Mesenchymal stem cell (in vitro differentiated cells and primary cell): ENCODE data around the gene BCDIN3D.
A peak's percentile ranks its signal among the peaks of the same experiment; 100 is the strongest.

ENCODE experiments used
- DNase-seq: peaks from one replicate; pipeline ENCODE4 v3.0.0-alpha.2; 2013
- H2AFZ ChIP-seq: one replicate; pipeline ENCODE4 v1.6.1; 2013; ENCODE audit warnings: low read depth, mild to moderate bottlenecking, control low read depth, inconsistent platforms, low read length, moderate library complexity
- H2AK5ac ChIP-seq: 2 replicates; pipeline ENCODE4 v1.6.1; 2013; ENCODE audit warnings: low read length, moderate library complexity, mild to moderate bottlenecking, inconsistent platforms; ENCODE audit not compliant: severe bottlenecking
- H2BK120ac ChIP-seq: one replicate; pipeline ENCODE4 v1.6.1; 2013; ENCODE audit warnings: low read depth, mild to moderate bottlenecking, inconsistent platforms, low read length, moderate library complexity
- H2BK12ac ChIP-seq, 2 experiments: one replicate each; pipeline ENCODE4 v1.6.1; 2013; ENCODE audit warnings: inconsistent platforms in 2 of 2, low read length in 2 of 2, mild to moderate bottlenecking in 2 of 2, moderate library complexity in 2 of 2, control low read depth in 1 of 2
- H2BK15ac ChIP-seq: one replicate; pipeline ENCODE4 v1.6.1; 2013; ENCODE audit warnings: mild to moderate bottlenecking, low read depth, inconsistent platforms; ENCODE audit not compliant: poor library complexity, severe bottlenecking
- H2BK5ac ChIP-seq: 2 replicates; pipeline ENCODE4 v1.6.1; 2013; ENCODE audit warnings: low read depth, mild to moderate bottlenecking, low read length, control low read depth, inconsistent platforms; ENCODE audit not compliant: poor library complexity, severe bottlenecking
- H3K14ac ChIP-seq, 2 experiments: one replicate each; pipeline ENCODE4 v1.6.1; 2013; ENCODE audit warnings: inconsistent platforms in 2 of 2, low read length in 2 of 2, control low read depth in 1 of 2, mild to moderate bottlenecking in 1 of 2, moderate library complexity in 1 of 2
- H3K18ac ChIP-seq, 2 experiments: one replicate each; pipeline ENCODE4 v1.6.1; 2013; ENCODE audit warnings: inconsistent platforms in 2 of 2, low read length in 2 of 2, control low read depth in 1 of 2, low read depth in 1 of 2, mild to moderate bottlenecking in 1 of 2
- H3K23ac ChIP-seq, 2 experiments: one replicate each; pipeline ENCODE4 v1.6.1; 2013; ENCODE audit warnings: inconsistent platforms in 2 of 2, low read length in 2 of 2, mild to moderate bottlenecking in 2 of 2, moderate library complexity in 2 of 2, control low read depth in 1 of 2
- H3K27ac ChIP-seq: 2 replicates; pipeline ENCODE4 v1.5.1; 2013; ENCODE audit warnings: mild to moderate bottlenecking, moderate library complexity, low read length, control low read depth, inconsistent platforms; ENCODE audit not compliant: poor library complexity, severe bottlenecking
- H3K27me3 ChIP-seq, 2 experiments: 2 replicates each; pipeline versions ENCODE4 v1.6.1 to v1.7.0; 2013; ENCODE audit warnings: low read length in 2 of 2, mild to moderate bottlenecking in 2 of 2, moderate library complexity in 2 of 2, control low read depth in 1 of 2, inconsistent platforms in 1 of 2; ENCODE audit not compliant: control insufficient read depth in 1 of 2, insufficient read depth in 1 of 2
- H3K36me3 ChIP-seq, 2 experiments: 2 replicates each; pipeline versions ENCODE4 v1.6.1 to v1.7.0; 2013; ENCODE audit warnings: low read length in 2 of 2, control low read depth in 1 of 2, inconsistent platforms in 1 of 2, low read depth in 1 of 2, mild to moderate bottlenecking in 1 of 2; ENCODE audit not compliant: insufficient read depth in 2 of 2, control insufficient read depth in 1 of 2
- H3K4ac ChIP-seq, 2 experiments: one replicate each; pipeline ENCODE4 v1.6.1; 2013; ENCODE audit warnings: inconsistent platforms in 2 of 2, low read length in 2 of 2, mild to moderate bottlenecking in 2 of 2, moderate library complexity in 2 of 2, control low read depth in 1 of 2, low read depth in 1 of 2
- H3K4me1 ChIP-seq: 2 replicates; pipeline ENCODE4 v1.6.1; 2013; ENCODE audit warnings: low read depth, low read length, control low read depth; ENCODE audit not compliant: control insufficient read depth, insufficient read depth
- H3K4me2 ChIP-seq: 2 replicates; pipeline ENCODE4 v1.6.1; 2013; ENCODE audit warnings: low read length, mild to moderate bottlenecking, inconsistent platforms; ENCODE audit not compliant: poor library complexity, severe bottlenecking
- H3K4me3 ChIP-seq, 2 experiments: 2 replicates each; pipeline versions ENCODE4 v1.5.1 to v1.7.0; 2013; ENCODE audit warnings: low read length in 2 of 2, mild to moderate bottlenecking in 2 of 2, control low read depth in 1 of 2, low read depth in 1 of 2; ENCODE audit not compliant: insufficient read depth in 1 of 2
- H3K79me1 ChIP-seq: replicated peaks from 2 replicates; pipeline ENCODE4 v1.6.1; 2013; ENCODE audit warnings: mild to moderate bottlenecking, control low read depth, low read length, inconsistent platforms; ENCODE audit not compliant: poor library complexity, severe bottlenecking
- H3K9ac ChIP-seq: 2 replicates; pipeline ENCODE4 v1.7.0; 2013; ENCODE audit warnings: mild to moderate bottlenecking, low read length, moderate library complexity
- H3K9me3 ChIP-seq: 2 replicates; pipeline ENCODE4 v1.7.0; 2013; ENCODE audit warnings: mild to moderate bottlenecking, low read length; ENCODE audit not compliant: control insufficient read depth
- H4K8ac ChIP-seq: one replicate; pipeline ENCODE4 v1.6.1; 2013; ENCODE audit warnings: inconsistent platforms, mild to moderate bottlenecking, low read length, moderate library complexity
- H4K91ac ChIP-seq: one replicate; pipeline ENCODE4 v1.6.1; 2013; ENCODE audit warnings: mild to moderate bottlenecking, low read length, inconsistent platforms
- WGBS: methylation state at CpG from one replicate; pipeline ENCODE4 v1.1.7; 2013; ENCODE audit warnings: mixed read lengths; 5-methylcytosine and 5-hydroxymethylcytosine counted together

BCDIN3D gene

GRCh38 chr12:49827401-49828099 is 15.4 kb downstream of the BCDIN3D start:
- H2BK15ac ChIP-seq: peak overlapping the region; percentile 90
- H3K79me1 ChIP-seq: peaks cover 2% of the 10 kb centered on the region
- H3K4me3 ChIP-seq: peak overlapping the region; percentile 87 to 92
- H3K9ac ChIP-seq: peak overlapping the region; percentile 89
- H2AK5ac ChIP-seq: peak overlapping the region; percentile 76
- H3K36me3 ChIP-seq: peaks cover 0 to 25% of the 10 kb centered on the region in 2 experiments
- WGBS: 2% methylated on average over 12 of the region's 38 CpGs
- H4K8ac ChIP-seq: peak overlapping the region; percentile 72
- H3K27me3 ChIP-seq: no peaks in the 10 kb centered on the region
- peak overlapping the region; percentile 73 for H2BK120ac ChIP-seq
- no peaks in the 10 kb centered on the region for H3K9me3 ChIP-seq
- peak overlapping the region; percentile 4 for H2BK5ac ChIP-seq
- peak overlapping the region in 1 of 2 experiments; percentile 81 for H3K4ac ChIP-seq
- peak overlapping the region; percentile 95 to 96 for H3K18ac ChIP-seq
- H3K23ac ChIP-seq: peak overlapping the region in 1 of 2 experiments; percentile 98
- H3K4me2 ChIP-seq: peak overlapping the region; percentile 84
- H3K14ac ChIP-seq: peak overlapping the region in 1 of 2 experiments; percentile 37
- peak; percentile 82 for DNase-seq
- H3K4me1 ChIP-seq: peaks cover 37% of the 10 kb centered on the region
- H3K27ac ChIP-seq: peak overlapping the region; percentile 99
- H2AFZ ChIP-seq: no peak overlapping the region
- H4K91ac ChIP-seq: peak overlapping the region; percentile 84
- H2BK12ac ChIP-seq: peak overlapping the region; percentile 15 to 37

GRCh38 chr12:49827051-49827400 is 15.9 kb downstream of the BCDIN3D start:
- no peak overlapping the region for H2BK120ac ChIP-seq
- no peaks in the 10 kb centered on the region for H3K27me3 ChIP-seq
- H2BK12ac ChIP-seq: peak overlapping the region in 1 of 2 experiments; percentile 37
- no peak overlapping the region for H2BK15ac ChIP-seq
- peaks cover 4% of the 10 kb centered on the region for H3K79me1 ChIP-seq
- peak overlapping the region in 1 of 2 experiments; percentile 37 for H3K14ac ChIP-seq
- peak overlapping the region in 1 of 2 experiments; percentile 98 for H3K23ac ChIP-seq
- 36% methylated on average over 4 of the region's 6 CpGs for WGBS
- H3K9ac ChIP-seq: peak overlapping the region; percentile 89
- peak overlapping the region; percentile 84 for H3K4me2 ChIP-seq
- no peak overlapping the region for H2AFZ ChIP-seq
- peak overlapping the region; percentile 3 for H2BK5ac ChIP-seq
- peak overlapping the region; percentile 87 to 92 for H3K4me3 ChIP-seq
- peak overlapping the region; percentile 40 for H2AK5ac ChIP-seq
- no peak overlapping the region for H4K8ac ChIP-seq
- H3K36me3 ChIP-seq: peaks cover 3 to 25% of the 10 kb centered on the region in 2 experiments
- H3K9me3 ChIP-seq: no peaks in the 10 kb centered on the region
- H3K4me1 ChIP-seq: peaks cover 37% of the 10 kb centered on the region
- H3K18ac ChIP-seq: peak overlapping the region; percentile 35 to 95
- peak overlapping the region; percentile 99 for H3K27ac ChIP-seq
- DNase-seq: no peak
- peak overlapping the region in 1 of 2 experiments; percentile 81 for H3K4ac ChIP-seq
- H4K91ac ChIP-seq: no peak overlapping the region

DNA sequence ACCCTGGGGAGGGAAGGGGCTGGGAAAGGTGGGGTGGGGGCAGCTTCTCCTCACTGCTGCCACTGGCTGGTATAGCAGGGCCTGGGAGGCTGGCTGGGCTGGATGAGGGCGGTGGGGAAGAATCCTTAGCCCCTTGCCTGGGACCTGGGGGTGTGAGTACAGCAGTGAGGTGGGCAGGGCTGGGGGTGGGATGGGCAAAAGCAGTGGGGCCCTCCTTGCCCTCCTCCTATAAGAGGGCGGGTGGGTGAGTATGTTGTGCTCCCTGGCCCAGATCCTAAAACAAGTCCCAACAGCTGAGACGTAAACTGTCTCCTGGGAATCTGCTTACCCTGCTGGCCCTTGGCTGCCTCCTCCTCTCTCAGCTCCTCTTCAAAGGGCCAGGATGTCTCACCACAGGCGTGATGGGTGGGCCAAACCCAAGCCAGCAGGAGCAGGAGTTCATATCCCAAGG is 16.9 kb downstream of the BCDIN3D start:
- no peaks in the 10 kb centered on the region for H3K9me3 ChIP-seq
- no peak overlapping the region for H2BK5ac ChIP-seq
- H2BK120ac ChIP-seq: peak overlapping the region; percentile 67
- no peak overlapping the region for H3K4ac ChIP-seq
- H2BK12ac ChIP-seq: peak overlapping the region in 1 of 2 experiments; percentile 35
- peak overlapping the region; percentile 63 for H3K27ac ChIP-seq
- peak overlapping the region; percentile 40 to 55 for H3K18ac ChIP-seq
- no peak overlapping the region for H2AFZ ChIP-seq
- H4K91ac ChIP-seq: no peak overlapping the region
- H3K79me1 ChIP-seq: peaks cover 10% of the 10 kb centered on the region
- peak overlapping the region in 1 of 2 experiments; percentile 61 for H3K14ac ChIP-seq
- H3K23ac ChIP-seq: peak overlapping the region in 1 of 2 experiments; percentile 91
- H2AK5ac ChIP-seq: peak overlapping the region; percentile 70
- DNase-seq: peak; percentile 52
- H3K9ac ChIP-seq: peak overlapping the region; percentile 89
- no peak overlapping the region for H4K8ac ChIP-seq
- H2BK15ac ChIP-seq: no peak overlapping the region
- no peaks in the 10 kb centered on the region for H3K27me3 ChIP-seq
- H3K36me3 ChIP-seq: peaks cover 12 to 35% of the 10 kb centered on the region in 2 experiments
- H3K4me1 ChIP-seq: peaks cover 43% of the 10 kb centered on the region
- WGBS: 77% methylated on average over 3 of the region's 4 CpGs
- H3K4me2 ChIP-seq: peak overlapping the region; percentile 84
- peak overlapping the region; percentile 18 to 87 for H3K4me3 ChIP-seq

DNA sequence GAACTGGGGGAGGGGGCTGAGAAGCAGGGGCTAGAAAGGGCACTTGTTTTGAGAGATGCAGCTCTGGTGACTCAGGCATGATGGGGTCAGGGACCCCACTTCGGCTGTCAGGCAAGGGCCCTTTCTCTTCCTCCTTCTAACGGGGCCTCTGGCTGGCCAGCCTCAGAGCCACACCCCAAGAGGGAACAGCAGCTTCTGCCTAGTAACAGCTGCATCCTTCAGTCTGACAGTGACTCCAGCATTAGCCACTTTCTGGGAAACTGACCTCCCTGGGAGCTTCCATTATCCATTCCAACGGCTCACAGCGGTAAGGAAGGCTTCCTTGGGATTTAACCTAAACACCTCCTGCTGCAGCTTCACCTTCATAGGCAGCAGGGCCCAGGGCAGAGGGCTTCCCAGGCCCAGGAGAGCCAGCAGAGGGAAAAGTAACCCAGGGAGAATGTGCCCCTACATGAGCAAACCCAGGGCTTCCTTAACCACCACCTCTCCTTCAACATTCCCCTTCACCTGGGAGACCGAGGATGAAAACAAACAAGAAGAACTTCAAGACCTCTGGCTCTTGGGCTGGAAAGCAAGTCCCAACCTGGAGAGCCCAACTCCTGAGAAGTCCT is 17.4 kb downstream of the BCDIN3D start:
- peak overlapping the region in 1 of 2 experiments; percentile 11 for H3K4ac ChIP-seq
- peaks cover 48% of the 10 kb centered on the region for H3K4me1 ChIP-seq

More for the DNA sequence above, 17.4 kb downstream of the BCDIN3D start:
- Histone ChIP-seq H2BK15ac (no peak overlapping the region), H2BK120ac (peak overlapping the region; percentile 67), H2BK5ac (no peak overlapping the region), H3K4me2 (peak overlapping the region; percentile 50), H3K79me1 (peaks cover 13% of the 10 kb centered on the region), H2AK5ac (no peak overlapping the region), H3K4me3 (peak overlapping the region in 1 of 2 experiments; percentile 87), H4K91ac (peak overlapping the region; percentile 56), H3K18ac (peak overlapping the region; percentile 40 to 55), H3K9me3 (no peaks in the 10 kb centered on the region), H3K14ac (peak overlapping the region in 1 of 2 experiments; percentile 61), H3K27ac (peak overlapping the region; percentile 63), H2AFZ (no peak overlapping the region), H3K27me3 (no peaks in the 10 kb centered on the region), H3K23ac (peak overlapping the region in 1 of 2 experiments; percentile 30), H2BK12ac (peak overlapping the region in 1 of 2 experiments; percentile 35), H3K9ac (peak overlapping the region; percentile 89), H3K36me3 (peaks cover 12 to 40% of the 10 kb centered on the region in 2 experiments), H4K8ac (no peak overlapping the region)
- 16% methylated on average over 5 of the region's 5 CpGs for WGBS
- peak; percentile 87 for DNase-seq
